Cardiac muscle cell (in vitro differentiated cells and primary cell): ENCODE data around the gene SHROOM3. TPM values are rescaled to one million over a fixed set of nuclear protein-coding genes. Genes with fewer than 3 reads are reported as not detected.

Experiments used
- DNase-seq, 2 donors: peaks; one replicate each; pipeline versions ENCODE4 v3.0.0 to v3.0.0-alpha.2; 2010 to 2017; ENCODE audit warnings: low read depth in 1 of 2, low spot score in 1 of 2
- H3K27ac ChIP-seq: fragments of 200-600 bp; sonication (generic); 2 replicates; pipeline ENCODE4 v1.5.1; 2016
- H3K27me3 ChIP-seq: fragments of 200-600 bp; sonication (generic); 2 replicates; pipeline ENCODE4 v1.6.0; 2016; ENCODE audit warnings: control low read depth
- H3K36me3 ChIP-seq: fragments of 200-600 bp; sonication (generic); 2 replicates; pipeline ENCODE4 v1.5.1; 2016; ENCODE audit warnings: control low read depth
- H3K4me1 ChIP-seq: fragments of 200-600 bp; sonication (generic); 2 replicates; pipeline ENCODE4 v1.8.1; 2017; ENCODE audit warnings: low read depth, mild to moderate bottlenecking, mixed run types
- H3K4me3 ChIP-seq: fragments of 200-600 bp; sonication (generic); 2 replicates; pipeline ENCODE4 v1.5.1; 2016; ENCODE audit warnings: mild to moderate bottlenecking
- H3K9me3 ChIP-seq: fragments of 200-600 bp; sonication (generic); 2 replicates; pipeline ENCODE4 v1.5.1; 2017; ENCODE audit warnings: low read depth, mild to moderate bottlenecking, control low read depth
- CTCF ChIP-seq: IDR thresholded peaks from 2 replicates; pipeline ENCODE4 v1.5.1; 2012; ENCODE audit warnings: low read depth, mild to moderate bottlenecking, low read length
- polyA plus RNA-seq: library from polyadenylated mRNA; unstranded; fragments of >200 nt; fragmentation: Nextera tagmentation; extraction: Ambion mirVana; gene quantifications from 2 replicates; pipeline ENCODE4 v1.2.1, GENCODE V29; 2016
- total RNA-seq: library from RNA; depleted of rRNA; stranded (reverse); fragments of >200 nt; gene quantifications from 2 replicates; pipeline ENCODE4 v1.2.3, GENCODE V29; 2016

SHROOM3 gene
- total and polyA plus RNA-seq, 2 experiments from 2014 or later = 13.7 to 47.7 TPM

GRCh38 chr4:76616526-76616925 lies 181.5 kb downstream of the SHROOM3 start:
- H3K36me3 ChIP-seq = no peaks in the 10 kb centered on the region
- no peak overlapping the region for H3K4me3 ChIP-seq
- H3K27ac ChIP-seq = no peak overlapping the region
- peaks cover 40% of the 10 kb centered on the region for H3K27me3 ChIP-seq
- peaks cover 15% of the 10 kb centered on the region for H3K4me1 ChIP-seq
- no peak for TF ChIP-seq CTCF
- H3K9me3 ChIP-seq = no peaks in the 10 kb centered on the region
- no peak for DNase-seq

GRCh38 chr4:76620723-76621468 lies 185.9 kb downstream of the SHROOM3 start:
- no peak overlapping the region for H3K4me3 ChIP-seq
- peaks cover 49% of the 10 kb centered on the region for H3K27me3 ChIP-seq
- no peak for TF ChIP-seq CTCF
- H3K36me3 ChIP-seq = no peaks in the 10 kb centered on the region
- H3K27ac ChIP-seq = no peak overlapping the region
- peak in 1 of 2 donors; percentile 68 for DNase-seq
- no peaks in the 10 kb centered on the region for H3K9me3 ChIP-seq
- H3K4me1 ChIP-seq = peaks cover 20% of the 10 kb centered on the region

GRCh38 chr4:76622126-76622525 lies 187.1 kb downstream of the SHROOM3 start:
- no peaks in the 10 kb centered on the region for H3K36me3 ChIP-seq
- DNase-seq = no peak
- no peaks in the 10 kb centered on the region for H3K9me3 ChIP-seq
- H3K4me3 ChIP-seq = no peak overlapping the region
- no peak overlapping the region for H3K27ac ChIP-seq
- no peak for TF ChIP-seq CTCF
- peaks cover 20% of the 10 kb centered on the region for H3K4me1 ChIP-seq
- H3K27me3 ChIP-seq = peaks cover 46% of the 10 kb centered on the region

GRCh38 chr4:76622717-76623116 lies 187.7 kb downstream of the SHROOM3 start:
- H3K4me1 ChIP-seq = peaks cover 20% of the 10 kb centered on the region
- no peaks in the 10 kb centered on the region for H3K36me3 ChIP-seq
- H3K4me3 ChIP-seq = no peak overlapping the region
- no peak for DNase-seq
- peaks cover 45% of the 10 kb centered on the region for H3K27me3 ChIP-seq
- H3K9me3 ChIP-seq = no peaks in the 10 kb centered on the region
- H3K27ac ChIP-seq = no peak overlapping the region
- no peak for TF ChIP-seq CTCF

GRCh38 chr4:76623217-76624045 lies 188.4 kb downstream of the SHROOM3 start:
- H3K4me3 ChIP-seq = no peak overlapping the region
- no peaks in the 10 kb centered on the region for H3K9me3 ChIP-seq
- no peak for TF ChIP-seq CTCF
- peaks cover 20% of the 10 kb centered on the region for H3K4me1 ChIP-seq
- no peak for DNase-seq
- no peak overlapping the region for H3K27ac ChIP-seq
- peaks cover 42% of the 10 kb centered on the region for H3K27me3 ChIP-seq
- H3K36me3 ChIP-seq = no peaks in the 10 kb centered on the region
